Epithelial cell of proximal tubule (primary cell): Measurements from ENCODE around the gene SMPD3. TPM values are rescaled to one million over a fixed set of nuclear protein-coding genes. Genes with fewer than 3 reads are reported as not detected.

Source experiments
- DNase-seq: peaks from one replicate; pipeline ENCODE4 v3.0.0-alpha.2; 2011; ENCODE audit warnings: low read depth
- H3K4me3 ChIP-seq: 2 replicates; pipeline ENCODE4 v1.5.1; 2011; ENCODE audit warnings: low read depth, mild to moderate bottlenecking, low read length
- total RNA-seq: library from RNA; depleted of rRNA; stranded (reverse); fragments of >200 nt; gene quantifications from 2 replicates; pipeline ENCODE4 v1.2.3, GENCODE V29; 2015
- TF ChIP-seq, protein P1 (sequence below): conservative IDR thresholded peaks from 2 replicates; pipeline ENCODE4 v1.5.1; 2012; ENCODE audit warnings: low read depth, mild to moderate bottlenecking, low read length

SMPD3 gene
- total RNA-seq, 1 donor from 2014 or later = not detected

DNA sequence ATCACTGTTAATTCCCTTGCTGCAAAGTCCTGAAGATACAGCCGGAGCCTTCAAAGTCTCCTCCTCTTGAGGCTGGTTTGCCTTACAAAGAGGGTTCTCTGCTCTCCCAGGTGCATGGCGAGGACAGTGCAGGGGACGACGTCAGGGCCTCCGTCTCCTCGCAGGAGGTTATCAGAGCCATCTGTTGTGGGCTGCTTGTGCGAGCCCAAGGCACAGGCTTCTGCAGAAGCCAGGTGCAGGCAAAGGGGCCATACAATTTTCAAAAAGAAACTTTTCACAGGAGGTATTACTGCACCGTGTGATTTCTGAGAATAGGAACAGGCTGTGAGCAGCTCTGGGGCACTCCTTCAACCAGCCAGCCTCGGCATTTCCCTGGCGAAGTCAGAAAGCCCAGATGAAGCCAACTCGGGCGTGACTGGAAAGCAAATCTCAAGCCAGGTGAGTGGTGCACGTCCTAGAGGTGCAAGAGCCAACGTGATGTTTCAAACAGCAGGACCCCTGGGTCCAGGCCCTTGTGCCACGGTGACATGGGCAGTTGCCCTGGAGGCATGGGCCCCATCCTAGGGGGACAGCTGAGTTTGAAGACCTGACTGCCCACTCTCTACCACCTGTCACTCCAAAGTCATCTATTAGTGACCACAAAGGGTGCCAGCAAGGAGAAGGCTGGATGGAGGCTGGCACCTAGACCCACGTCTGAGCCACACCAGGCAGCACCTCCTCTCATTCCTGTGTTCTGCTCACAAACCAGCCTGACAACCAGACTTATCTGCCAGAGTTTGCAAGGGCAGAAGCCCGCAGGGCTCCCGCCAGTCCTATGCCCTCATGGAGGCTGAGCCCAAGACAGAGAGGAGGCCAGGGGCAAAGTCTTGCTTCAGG lies 68.6 kb downstream of the SMPD3 start:
- TF ChIP-seq, protein P1, sequence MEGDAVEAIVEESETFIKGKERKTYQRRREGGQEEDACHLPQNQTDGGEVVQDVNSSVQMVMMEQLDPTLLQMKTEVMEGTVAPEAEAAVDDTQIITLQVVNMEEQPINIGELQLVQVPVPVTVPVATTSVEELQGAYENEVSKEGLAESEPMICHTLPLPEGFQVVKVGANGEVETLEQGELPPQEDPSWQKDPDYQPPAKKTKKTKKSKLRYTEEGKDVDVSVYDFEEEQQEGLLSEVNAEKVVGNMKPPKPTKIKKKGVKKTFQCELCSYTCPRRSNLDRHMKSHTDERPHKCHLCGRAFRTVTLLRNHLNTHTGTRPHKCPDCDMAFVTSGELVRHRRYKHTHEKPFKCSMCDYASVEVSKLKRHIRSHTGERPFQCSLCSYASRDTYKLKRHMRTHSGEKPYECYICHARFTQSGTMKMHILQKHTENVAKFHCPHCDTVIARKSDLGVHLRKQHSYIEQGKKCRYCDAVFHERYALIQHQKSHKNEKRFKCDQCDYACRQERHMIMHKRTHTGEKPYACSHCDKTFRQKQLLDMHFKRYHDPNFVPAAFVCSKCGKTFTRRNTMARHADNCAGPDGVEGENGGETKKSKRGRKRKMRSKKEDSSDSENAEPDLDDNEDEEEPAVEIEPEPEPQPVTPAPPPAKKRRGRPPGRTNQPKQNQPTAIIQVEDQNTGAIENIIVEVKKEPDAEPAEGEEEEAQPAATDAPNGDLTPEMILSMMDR = no peak
- H3K4me3 ChIP-seq = no peak overlapping the region
- no peak for DNase-seq

DNA sequence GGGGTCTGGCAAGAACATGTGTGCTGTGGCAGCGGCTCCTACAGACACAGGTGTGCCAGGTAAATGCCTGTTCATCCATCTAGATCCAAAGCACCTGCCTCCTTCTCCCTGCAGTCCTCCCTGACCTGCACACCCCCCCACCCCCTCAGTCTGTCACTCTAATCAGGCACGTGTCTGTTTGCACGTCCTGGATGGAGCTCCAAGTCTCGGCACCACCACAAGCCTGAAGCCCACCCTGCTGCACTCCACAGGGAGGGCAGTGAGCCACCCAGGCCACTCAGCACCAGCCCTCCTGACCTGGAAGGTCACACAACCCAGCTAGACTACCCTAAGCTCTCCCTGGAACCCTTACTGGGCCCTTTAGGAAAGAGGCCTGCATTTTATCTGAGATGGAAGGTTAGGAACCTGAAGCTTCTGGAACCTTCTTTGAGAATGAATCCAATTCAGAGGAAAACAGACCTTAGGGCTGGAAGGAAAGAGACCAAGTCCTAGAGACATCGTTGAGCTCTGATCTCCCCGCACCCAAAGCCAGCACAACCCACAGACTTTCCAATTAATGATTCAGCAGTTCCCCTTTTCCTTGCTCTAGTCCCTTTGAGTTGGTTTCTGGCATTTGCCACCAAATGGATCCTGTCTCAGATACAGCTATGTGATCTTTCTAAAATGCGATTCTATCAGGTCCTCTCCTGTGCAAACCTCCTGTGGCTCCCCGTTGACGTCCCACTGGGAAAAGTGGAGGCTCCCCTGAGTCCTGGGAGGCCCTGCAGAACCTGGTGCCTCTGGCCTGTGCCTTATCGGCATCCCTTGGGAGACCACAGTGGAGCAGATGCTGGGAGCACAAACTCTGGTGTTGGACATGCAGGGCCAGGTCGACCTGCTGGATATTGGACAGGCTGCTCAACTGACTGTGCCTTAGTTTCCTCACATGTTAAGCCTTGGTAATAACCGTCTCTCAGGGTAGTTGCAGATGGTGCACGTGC lies 69.6 kb downstream of the SMPD3 start:
- no peak overlapping the region for H3K4me3 ChIP-seq
- DNase-seq = no peak
- TF ChIP-seq, protein P1 = no peak

DNA sequence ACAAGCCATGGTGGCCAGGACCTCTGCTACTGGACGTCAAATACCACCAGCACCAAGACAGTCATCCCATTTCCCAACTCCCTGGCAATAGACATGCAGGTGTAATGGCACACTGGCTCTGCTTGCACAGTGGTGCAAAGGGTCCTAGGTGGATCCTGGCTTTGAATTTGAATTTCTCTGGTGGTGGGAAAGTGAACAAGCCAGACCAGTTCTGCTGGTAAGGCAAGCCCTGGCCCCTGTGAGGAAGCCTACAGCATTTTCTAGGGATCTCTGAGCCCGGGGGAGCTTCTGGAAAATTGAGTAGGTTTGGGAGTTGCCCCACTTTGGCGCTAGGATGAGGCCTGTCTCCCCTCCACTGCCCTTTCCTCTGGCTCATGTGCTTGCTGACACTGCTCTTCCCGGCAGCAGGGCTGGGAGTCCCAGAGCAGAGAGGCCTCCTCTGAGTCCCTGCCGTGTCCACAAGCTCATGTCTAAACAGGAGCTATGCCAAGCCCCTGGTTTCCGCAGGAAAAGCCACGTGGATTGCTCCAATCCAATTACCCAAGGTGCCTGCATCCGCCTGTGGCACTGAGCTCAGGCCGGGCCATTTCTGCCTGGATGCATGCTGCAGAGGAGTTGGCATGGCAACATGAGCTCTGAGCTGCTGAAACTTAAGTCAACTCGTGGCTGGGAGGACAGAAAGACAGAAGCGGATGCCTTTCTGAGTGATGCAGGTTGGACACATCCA lies 70.5 kb downstream of the SMPD3 start:
- no peak overlapping the region for H3K4me3 ChIP-seq
- TF ChIP-seq, protein P1 = no peak
- DNase-seq = no peak

DNA sequence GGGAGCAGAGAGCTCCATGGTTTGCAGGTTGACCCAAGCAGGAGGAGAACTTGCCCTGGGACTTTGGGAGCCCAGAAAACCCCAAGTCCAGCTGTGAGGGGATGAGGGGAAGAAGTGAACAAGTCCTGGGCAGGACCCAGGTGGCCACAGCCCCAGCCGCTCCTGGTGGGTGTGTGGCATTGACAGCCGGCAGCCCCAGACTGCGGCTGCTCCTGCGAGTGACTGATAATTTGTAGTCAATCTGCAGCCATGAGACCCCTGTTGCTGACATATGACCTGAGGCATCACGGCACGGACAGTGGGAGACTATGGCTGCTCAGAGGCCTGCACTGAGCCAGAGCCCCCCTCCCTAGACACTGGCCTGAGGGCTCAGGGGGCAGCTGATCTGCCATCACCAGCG lies 71.1 kb downstream of the SMPD3 start:
- no peak overlapping the region for H3K4me3 ChIP-seq
- no peak for DNase-seq
- TF ChIP-seq, protein P1 = no peak

DNA sequence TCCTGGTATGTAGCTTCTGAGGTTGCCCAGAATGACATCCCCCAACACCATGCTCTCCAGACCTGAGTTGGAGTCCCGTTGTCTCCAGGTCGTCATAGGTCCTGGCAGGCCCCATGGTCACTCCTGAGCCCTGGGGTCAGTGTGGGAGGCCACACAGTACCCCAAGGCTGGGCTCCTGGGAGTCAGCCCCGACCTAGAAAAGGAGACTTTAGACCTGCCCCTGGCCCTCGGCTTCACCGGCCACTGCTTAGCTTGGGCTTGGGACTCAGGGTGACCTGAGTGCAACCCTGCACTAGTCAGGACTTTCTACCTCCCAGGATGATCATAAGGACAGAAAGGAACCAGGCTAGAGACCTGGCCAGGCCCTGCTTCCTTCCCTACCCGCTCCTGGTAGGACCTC lies 71.7 kb downstream of the SMPD3 start:
- no peak overlapping the region for H3K4me3 ChIP-seq
- DNase-seq = no peak
- TF ChIP-seq, protein P1 = no peak

DNA sequence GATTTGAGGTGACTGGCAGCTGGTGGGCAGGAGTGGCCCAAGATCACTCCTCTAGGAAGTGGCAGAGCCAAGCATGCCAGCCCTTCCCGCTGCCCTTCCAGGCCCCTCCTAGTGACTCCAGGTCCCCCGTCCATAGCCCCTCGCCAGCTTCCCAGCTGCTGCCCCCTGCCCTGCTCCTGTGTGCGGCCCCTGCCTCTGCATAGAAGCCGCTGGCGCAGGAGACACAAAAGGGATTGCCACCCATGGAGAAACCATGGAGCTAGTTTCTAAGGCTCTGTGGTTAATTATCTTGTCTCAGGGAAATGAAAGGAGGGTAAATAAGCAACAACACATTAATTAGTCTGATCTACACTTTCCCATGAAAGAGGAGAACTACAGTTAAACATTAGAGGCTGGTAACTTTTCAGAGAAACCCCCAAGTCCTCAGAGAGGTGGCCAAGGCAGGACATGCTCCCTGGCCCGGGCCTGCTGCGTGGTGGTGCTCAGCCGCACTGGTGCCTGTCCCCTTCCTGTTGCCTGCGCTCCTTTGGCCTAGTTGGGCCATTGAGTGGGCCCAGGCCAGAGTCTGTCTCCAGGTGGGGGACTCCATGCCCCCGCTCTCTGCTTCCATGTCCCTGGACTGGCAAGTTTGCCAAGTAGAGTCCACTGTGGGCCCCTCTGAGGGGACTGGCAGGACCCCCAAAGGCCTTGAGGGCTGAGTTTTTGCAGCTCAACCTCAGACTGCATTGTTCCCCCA lies 72.3 kb downstream of the SMPD3 start:
- DNase-seq = no peak
- TF ChIP-seq, protein P1 = no peak
- no peak overlapping the region for H3K4me3 ChIP-seq
